ENCODE measurements around the gene LAG3.

GRCh38 chr12:6819106-6820030 lies 47.0 kb downstream of the LAG3 start:
- TF ChIP-seq, protein P1, sequence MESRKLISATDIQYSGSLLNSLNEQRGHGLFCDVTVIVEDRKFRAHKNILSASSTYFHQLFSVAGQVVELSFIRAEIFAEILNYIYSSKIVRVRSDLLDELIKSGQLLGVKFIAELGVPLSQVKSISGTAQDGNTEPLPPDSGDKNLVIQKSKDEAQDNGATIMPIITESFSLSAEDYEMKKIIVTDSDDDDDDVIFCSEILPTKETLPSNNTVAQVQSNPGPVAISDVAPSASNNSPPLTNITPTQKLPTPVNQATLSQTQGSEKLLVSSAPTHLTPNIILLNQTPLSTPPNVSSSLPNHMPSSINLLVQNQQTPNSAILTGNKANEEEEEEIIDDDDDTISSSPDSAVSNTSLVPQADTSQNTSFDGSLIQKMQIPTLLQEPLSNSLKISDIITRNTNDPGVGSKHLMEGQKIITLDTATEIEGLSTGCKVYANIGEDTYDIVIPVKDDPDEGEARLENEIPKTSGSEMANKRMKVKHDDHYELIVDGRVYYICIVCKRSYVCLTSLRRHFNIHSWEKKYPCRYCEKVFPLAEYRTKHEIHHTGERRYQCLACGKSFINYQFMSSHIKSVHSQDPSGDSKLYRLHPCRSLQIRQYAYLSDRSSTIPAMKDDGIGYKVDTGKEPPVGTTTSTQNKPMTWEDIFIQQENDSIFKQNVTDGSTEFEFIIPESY (IDR thresholded peaks at IDR 0.05): no peak
- no peak for TF ChIP-seq TAF1 (IDR thresholded peaks at IDR 0.05; ENCODE audit: borderline replicate concordance, low read depth, low read length)
- TF ChIP-seq POLR2A (IDR thresholded peaks at IDR 0.05; ENCODE audit: low read depth, low read length): no peak
- TF ChIP-seq, protein P2, sequence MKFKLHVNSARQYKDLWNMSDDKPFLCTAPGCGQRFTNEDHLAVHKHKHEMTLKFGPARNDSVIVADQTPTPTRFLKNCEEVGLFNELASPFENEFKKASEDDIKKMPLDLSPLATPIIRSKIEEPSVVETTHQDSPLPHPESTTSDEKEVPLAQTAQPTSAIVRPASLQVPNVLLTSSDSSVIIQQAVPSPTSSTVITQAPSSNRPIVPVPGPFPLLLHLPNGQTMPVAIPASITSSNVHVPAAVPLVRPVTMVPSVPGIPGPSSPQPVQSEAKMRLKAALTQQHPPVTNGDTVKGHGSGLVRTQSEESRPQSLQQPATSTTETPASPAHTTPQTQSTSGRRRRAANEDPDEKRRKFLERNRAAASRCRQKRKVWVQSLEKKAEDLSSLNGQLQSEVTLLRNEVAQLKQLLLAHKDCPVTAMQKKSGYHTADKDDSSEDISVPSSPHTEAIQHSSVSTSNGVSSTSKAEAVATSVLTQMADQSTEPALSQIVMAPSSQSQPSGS (IDR thresholded peaks at IDR 0.05; ENCODE audit: low read length): no peak
- no peak for TF ChIP-seq NFIC (IDR thresholded peaks at IDR 0.05; ENCODE audit: low read depth, low read length)

Data from GM12878 (cell line).